HepG2 (cell line): ENCODE measurements around the gene CFAP69. TPM values are rescaled to one million over a fixed set of nuclear protein-coding genes. Genes with fewer than 3 reads are reported as not detected.

ENCODE experiments used
- CBX5 ChIP-seq: sonication (generic); formaldehyde crosslinking; IDR thresholded peaks from 2 replicates; pipeline ENCODE4 v1.4.0; 2020; ENCODE audit warnings: missing genetic modification reagents, borderline replicate concordance
- ETV5 ChIP-seq: IDR thresholded peaks from 2 replicates; pipeline ENCODE4 v1.6.1; 2018; ENCODE audit warnings: missing biosample characterization, missing genetic modification reagents, inconsistent platforms, borderline replicate concordance
- KLF11 ChIP-seq: IDR thresholded peaks from 2 replicates; pipeline ENCODE4 v1.6.1; 2016; ENCODE audit warnings: missing compliant biosample characterization
- MIER2 ChIP-seq: IDR thresholded peaks from 2 replicates; pipeline ENCODE4 v1.6.1; 2016; ENCODE audit warnings: missing biosample characterization, missing genetic modification reagents
- NCOR1 ChIP-seq: fragments of 200-600 bp; sonication (generic); IDR thresholded peaks from 2 replicates; pipeline ENCODE4 v1.7.0; 2017; ENCODE audit warnings: antibody characterized with exemption, low read length, borderline replicate concordance
- SALL1 ChIP-seq: sonication (generic); formaldehyde crosslinking; IDR thresholded peaks from 2 replicates; pipeline ENCODE4 v1.8.0; 2022; ENCODE audit warnings: mild to moderate bottlenecking, missing genetic modification reagents
- ZNF713 ChIP-seq: sonication (generic); formaldehyde crosslinking; IDR thresholded peaks from 2 replicates; pipeline ENCODE4 v1.4.0; 2020; ENCODE audit warnings: mild to moderate bottlenecking, missing genetic modification reagents
- ZSCAN31 ChIP-seq: sonication (generic); formaldehyde crosslinking; IDR thresholded peaks from 2 replicates; pipeline ENCODE4 v1.5.0; 2020; ENCODE audit warnings: low read depth, mild to moderate bottlenecking, missing genetic modification reagents
- polyA plus RNA-seq, 8 experiments: library from polyadenylated mRNA; depleted of rRNA in 3 of 8; stranded (reverse) in 7 of 8; unstranded in 1 of 8; fragments of >200 nt; fragmentation: Illumina TruSeq in 4 of 8; extraction: Trizol in 4 of 8; gene quantifications; 2 replicates each; pipeline versions ENCODE4 v1.2.1 to v1.2.3, GENCODE V29; 2011 to 2016; ENCODE audit warnings: low read depth in 4 of 8, missing spikeins in 1 of 8, mixed read lengths in 1 of 8; ENCODE audit not compliant: insufficient read depth in 1 of 8
- total RNA-seq, 5 experiments: library from RNA; depleted of rRNA; stranded (reverse); fragments of >200 nt; fragmentation: Illumina TruSeq; extraction: Trizol; gene quantifications; 2 replicates each; pipeline ENCODE4 v1.2.3, GENCODE V29; 2016; ENCODE audit warnings: low read depth in 1 of 5
- TF ChIP-seq, protein P1 (sequence below): sonication (generic); formaldehyde crosslinking; conservative IDR thresholded peaks from 2 replicates; pipeline ENCODE4 v1.4.0; 2020; ENCODE audit warnings: mild to moderate bottlenecking, missing genetic modification reagents, moderate library complexity
- TF ChIP-seq, protein P2 (sequence below): IDR thresholded peaks from 2 replicates; pipeline ENCODE4 v1.6.1; 2016; ENCODE audit warnings: low read depth, borderline replicate concordance
- TF ChIP-seq, protein P3 (sequence below): sonication (generic); formaldehyde crosslinking; IDR thresholded peaks from 2 replicates; pipeline ENCODE4 v1.8.0; 2022; ENCODE audit warnings: mild to moderate bottlenecking, missing genetic modification reagents, borderline replicate concordance
- TF ChIP-seq, protein P4 (sequence below): sonication (generic); formaldehyde crosslinking; IDR thresholded peaks from 2 replicates; pipeline ENCODE4 v1.9.0; 2021; ENCODE audit warnings: missing genetic modification reagents, borderline replicate concordance

The CFAP69 gene
- total and polyA plus RNA-seq, 2 of the 13 experiments (the other 11 are each of a cell fraction or from before 2014, with no cell fraction given): 2.2 to 4.0 TPM

DNA sequence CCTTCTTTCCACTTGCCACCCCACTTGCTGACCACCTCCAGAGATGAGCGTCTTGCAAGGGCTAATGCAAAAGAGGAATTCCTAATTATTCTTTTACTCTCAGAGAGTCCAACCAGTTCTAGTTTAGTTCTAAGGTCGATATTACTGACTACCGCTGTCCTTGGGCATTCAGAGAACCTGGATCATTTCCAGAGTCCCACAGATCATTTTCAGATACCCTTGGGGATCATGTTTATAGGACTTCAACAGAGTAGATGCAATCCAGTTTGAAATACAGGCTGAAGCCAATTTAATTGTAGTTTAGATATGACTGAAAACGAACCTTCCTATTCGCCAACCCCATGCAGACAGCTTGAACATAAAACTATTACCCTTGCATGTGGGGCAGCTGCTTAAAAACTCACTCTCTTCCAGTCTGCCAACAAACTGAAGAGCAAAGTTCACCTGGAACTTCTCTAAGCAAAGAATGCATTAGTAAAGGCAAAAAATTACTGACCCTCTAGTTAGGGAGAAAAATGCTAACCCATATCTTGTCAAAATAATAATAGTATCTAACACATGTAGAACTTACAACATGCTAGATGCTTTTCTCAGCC, 22.4 kb downstream of the CFAP69 start (continued):
- no peak for TF ChIP-seq KLF11
- no peak for TF ChIP-seq CBX5 (CRISPR knock-in tag)
- peak; percentile 26; the same call in 1 of the 2 replicates for TF ChIP-seq SALL1
- TF ChIP-seq, protein P1, sequence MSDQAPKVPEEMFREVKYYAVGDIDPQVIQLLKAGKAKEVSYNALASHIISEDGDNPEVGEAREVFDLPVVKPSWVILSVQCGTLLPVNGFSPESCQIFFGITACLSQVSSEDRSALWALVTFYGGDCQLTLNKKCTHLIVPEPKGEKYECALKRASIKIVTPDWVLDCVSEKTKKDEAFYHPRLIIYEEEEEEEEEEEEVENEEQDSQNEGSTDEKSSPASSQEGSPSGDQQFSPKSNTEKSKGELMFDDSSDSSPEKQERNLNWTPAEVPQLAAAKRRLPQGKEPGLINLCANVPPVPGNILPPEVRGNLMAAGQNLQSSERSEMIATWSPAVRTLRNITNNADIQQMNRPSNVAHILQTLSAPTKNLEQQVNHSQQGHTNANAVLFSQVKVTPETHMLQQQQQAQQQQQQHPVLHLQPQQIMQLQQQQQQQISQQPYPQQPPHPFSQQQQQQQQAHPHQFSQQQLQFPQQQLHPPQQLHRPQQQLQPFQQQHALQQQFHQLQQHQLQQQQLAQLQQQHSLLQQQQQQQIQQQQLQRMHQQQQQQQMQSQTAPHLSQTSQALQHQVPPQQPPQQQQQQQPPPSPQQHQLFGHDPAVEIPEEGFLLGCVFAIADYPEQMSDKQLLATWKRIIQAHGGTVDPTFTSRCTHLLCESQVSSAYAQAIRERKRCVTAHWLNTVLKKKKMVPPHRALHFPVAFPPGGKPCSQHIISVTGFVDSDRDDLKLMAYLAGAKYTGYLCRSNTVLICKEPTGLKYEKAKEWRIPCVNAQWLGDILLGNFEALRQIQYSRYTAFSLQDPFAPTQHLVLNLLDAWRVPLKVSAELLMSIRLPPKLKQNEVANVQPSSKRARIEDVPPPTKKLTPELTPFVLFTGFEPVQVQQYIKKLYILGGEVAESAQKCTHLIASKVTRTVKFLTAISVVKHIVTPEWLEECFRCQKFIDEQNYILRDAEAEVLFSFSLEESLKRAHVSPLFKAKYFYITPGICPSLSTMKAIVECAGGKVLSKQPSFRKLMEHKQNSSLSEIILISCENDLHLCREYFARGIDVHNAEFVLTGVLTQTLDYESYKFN (CRISPR knock-in tag): peak; percentile 91
- TF ChIP-seq, protein P2, sequence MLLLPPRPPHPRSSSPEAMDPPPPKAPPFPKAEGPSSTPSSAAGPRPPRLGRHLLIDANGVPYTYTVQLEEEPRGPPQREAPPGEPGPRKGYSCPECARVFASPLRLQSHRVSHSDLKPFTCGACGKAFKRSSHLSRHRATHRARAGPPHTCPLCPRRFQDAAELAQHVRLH: no peak
- peak; percentile 39; the same call in 1 of the 2 replicates for TF ChIP-seq NCOR1
- TF ChIP-seq MIER2 (CRISPR knock-in tag): no peak
- TF ChIP-seq ZSCAN31 (CRISPR knock-in tag): 0 out of 2 replicates have a peak, but pooled peaks have one; percentile 45
- TF ChIP-seq, protein P3, sequence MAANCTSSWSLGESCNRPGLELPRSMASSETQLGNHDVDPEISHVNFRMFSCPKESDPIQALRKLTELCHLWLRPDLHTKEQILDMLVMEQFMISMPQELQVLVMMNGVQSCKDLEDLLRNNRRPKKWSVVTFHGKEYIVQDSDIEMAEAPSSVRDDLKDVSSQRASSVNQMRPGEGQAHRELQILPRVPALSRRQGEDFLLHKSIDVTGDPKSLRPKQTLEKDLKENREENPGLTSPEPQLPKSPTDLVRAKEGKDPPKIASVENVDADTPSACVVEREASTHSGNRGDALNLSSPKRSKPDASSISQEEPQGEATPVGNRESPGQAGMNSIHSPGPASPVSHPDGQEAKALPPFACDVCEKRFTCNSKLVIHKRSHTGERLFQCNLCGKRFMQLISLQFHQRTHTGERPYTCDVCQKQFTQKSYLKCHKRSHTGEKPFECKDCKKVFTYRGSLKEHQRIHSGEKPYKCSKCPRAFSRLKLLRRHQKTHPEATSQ (CRISPR knock-in tag): no peak
- TF ChIP-seq ZNF713 (CRISPR knock-in tag): no peak
- TF ChIP-seq ETV5 (CRISPR knock-in tag): no peak
- TF ChIP-seq, protein P4, sequence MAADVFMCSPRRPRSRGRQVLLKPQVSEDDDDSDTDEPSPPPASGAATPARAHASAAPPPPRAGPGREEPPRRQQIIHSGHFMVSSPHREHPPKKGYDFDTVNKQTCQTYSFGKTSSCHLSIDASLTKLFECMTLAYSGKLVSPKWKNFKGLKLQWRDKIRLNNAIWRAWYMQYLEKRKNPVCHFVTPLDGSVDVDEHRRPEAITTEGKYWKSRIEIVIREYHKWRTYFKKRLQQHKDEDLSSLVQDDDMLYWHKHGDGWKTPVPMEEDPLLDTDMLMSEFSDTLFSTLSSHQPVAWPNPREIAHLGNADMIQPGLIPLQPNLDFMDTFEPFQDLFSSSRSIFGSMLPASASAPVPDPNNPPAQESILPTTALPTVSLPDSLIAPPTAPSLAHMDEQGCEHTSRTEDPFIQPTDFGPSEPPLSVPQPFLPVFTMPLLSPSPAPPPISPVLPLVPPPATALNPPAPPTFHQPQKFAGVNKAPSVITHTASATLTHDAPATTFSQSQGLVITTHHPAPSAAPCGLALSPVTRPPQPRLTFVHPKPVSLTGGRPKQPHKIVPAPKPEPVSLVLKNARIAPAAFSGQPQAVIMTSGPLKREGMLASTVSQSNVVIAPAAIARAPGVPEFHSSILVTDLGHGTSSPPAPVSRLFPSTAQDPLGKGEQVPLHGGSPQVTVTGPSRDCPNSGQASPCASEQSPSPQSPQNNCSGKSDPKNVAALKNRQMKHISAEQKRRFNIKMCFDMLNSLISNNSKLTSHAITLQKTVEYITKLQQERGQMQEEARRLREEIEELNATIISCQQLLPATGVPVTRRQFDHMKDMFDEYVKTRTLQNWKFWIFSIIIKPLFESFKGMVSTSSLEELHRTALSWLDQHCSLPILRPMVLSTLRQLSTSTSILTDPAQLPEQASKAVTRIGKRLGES (CRISPR knock-in tag): no peak
